Stimulated activated naive CD4-positive, alpha-beta T cell treated with Interleukin-2 at 50 U/mL for 16 hours (primary cell): ENCODE results near the gene AQP6.

Experiments used
- DNase-seq: peaks from one replicate; lab custom pipeline; 2025; lab: John Stamatoyannopoulos, UW

AQP6 gene

GRCh38 chr12:49942921-49943624 lies 29.7 kb upstream of the AQP6 start:
- no peak for DNase-seq

- DNase-seq = no peak
These were observed 29.2 kb upstream of the AQP6 start for GRCh38 chr12:49943625-49943960.

- DNase-seq = no peak
These were observed 28.7 kb upstream of the AQP6 start for GRCh38 chr12:49944046-49944445.

- DNase-seq = no peak
These were observed 28.0 kb upstream of the AQP6 start for GRCh38 chr12:49944718-49945117.

GRCh38 chr12:49945394-49946080 lies 27.2 kb upstream of the AQP6 start:
- peak; percentile 81 for DNase-seq

- no peak for DNase-seq
These were observed 26.7 kb upstream of the AQP6 start for GRCh38 chr12:49946086-49946485.

- DNase-seq = no peak
These were observed 26.2 kb upstream of the AQP6 start for GRCh38 chr12:49946497-49946896.

GRCh38 chr12:49947593-49948226 lies 25.0 kb upstream of the AQP6 start:
- no peak for DNase-seq

GRCh38 chr12:49948866-49949845 lies 23.6 kb upstream of the AQP6 start:
- DNase-seq = no peak

GRCh38 chr12:49949866-49950265 lies 22.9 kb upstream of the AQP6 start:
- DNase-seq = no peak

GRCh38 chr12:49950273-49951251 lies 22.2 kb upstream of the AQP6 start, which contains the start of gene AQP2:
AQP2 (plus strand) TSS chr12:49950737; CDS start chr12:49950831, 94 bp downstream.
- DNase-seq = no peak

- DNase-seq = no peak
These were observed 21.1 kb upstream of the AQP6 start for GRCh38 chr12:49951411-49952240.

- DNase-seq = no peak
These were observed 20.2 kb upstream of the AQP6 start for GRCh38 chr12:49952391-49953055.

- no peak for DNase-seq
These were observed 19.6 kb upstream of the AQP6 start for GRCh38 chr12:49953151-49953550.

GRCh38 chr12:49953961-49954846 lies 18.5 kb upstream of the AQP6 start:
- DNase-seq = no peak

- no peak for DNase-seq
These were observed 17.6 kb upstream of the AQP6 start for GRCh38 chr12:49954863-49955830.
